Measurements from ENCODE around the gene SRPX2.

SRPX2 gene

GRCh38 chrX:100645106-100645505 is 1.1 kb downstream of the SRPX2 start:
- TF ChIP-seq CTCF (IDR thresholded peaks at IDR 0.05; ENCODE audit: insufficient read depth, low read length, poor library complexity, severe bottlenecking): no peak
- Histone ChIP-seq H3K27me3 (replicated peaks; ENCODE audit: control insufficient read depth, insufficient read depth, low read length) (no peaks in the 10 kb centered on the region; the same call in 1 of the 2 replicates), H3K4me3 (replicated peaks; ENCODE audit: low read depth, low read length) (no peak overlapping the region), H3K36me3 (ENCODE audit: control insufficient read depth, insufficient read depth, low read length) (no peaks in the 10 kb centered on the region)
- DNase-seq (ENCODE audit: extremely low read depth, insufficient read length): no peak

- DNase-seq (ENCODE audit: extremely low read depth, insufficient read length): no peak
- no peak for TF ChIP-seq CTCF (IDR thresholded peaks at IDR 0.05; ENCODE audit: insufficient read depth, low read length, poor library complexity, severe bottlenecking)
- Histone ChIP-seq H3K4me3 (replicated peaks; ENCODE audit: low read depth, low read length) (no peak overlapping the region), H3K36me3 (ENCODE audit: control insufficient read depth, insufficient read depth, low read length) (no peaks in the 10 kb centered on the region), H3K27me3 (replicated peaks; ENCODE audit: control insufficient read depth, insufficient read depth, low read length) (no peaks in the 10 kb centered on the region; the same call in 1 of the 2 replicates)
These were observed 3.1 kb downstream of the SRPX2 start for GRCh38 chrX:100647095-100647494.

- no peak for DNase-seq (ENCODE audit: extremely low read depth, insufficient read length)
- no peak for TF ChIP-seq CTCF (IDR thresholded peaks at IDR 0.05; ENCODE audit: insufficient read depth, low read length, poor library complexity, severe bottlenecking)
- Histone ChIP-seq H3K4me3 (replicated peaks; ENCODE audit: low read depth, low read length) (no peak overlapping the region), H3K27me3 (replicated peaks; ENCODE audit: control insufficient read depth, insufficient read depth, low read length) (no peaks in the 10 kb centered on the region; the same call in 1 of the 2 replicates), H3K36me3 (ENCODE audit: control insufficient read depth, insufficient read depth, low read length) (no peaks in the 10 kb centered on the region)
These were observed 3.7 kb downstream of the SRPX2 start for GRCh38 chrX:100647739-100648138.

- no peaks in the 10 kb centered on the region for H3K36me3 ChIP-seq (ENCODE audit: control insufficient read depth, insufficient read depth, low read length)
- H3K4me3 ChIP-seq (replicated peaks; ENCODE audit: low read depth, low read length): no peak overlapping the region
- DNase-seq (ENCODE audit: extremely low read depth, insufficient read length): no peak
- H3K27me3 ChIP-seq (replicated peaks; ENCODE audit: control insufficient read depth, insufficient read depth, low read length): no peaks in the 10 kb centered on the region; the same call in 1 of the 2 replicates
- no peak for TF ChIP-seq CTCF (IDR thresholded peaks at IDR 0.05; ENCODE audit: insufficient read depth, low read length, poor library complexity, severe bottlenecking)
These were observed 4.7 kb downstream of the SRPX2 start for GRCh38 chrX:100648458-100649417.

GRCh38 chrX:100649550-100650356 is 5.8 kb downstream of the SRPX2 start:
- Histone ChIP-seq H3K4me3 (replicated peaks; ENCODE audit: low read depth, low read length) (no peak overlapping the region), H3K27me3 (replicated peaks; ENCODE audit: control insufficient read depth, insufficient read depth, low read length) (no peaks in the 10 kb centered on the region), H3K36me3 (ENCODE audit: control insufficient read depth, insufficient read depth, low read length) (no peaks in the 10 kb centered on the region)
- no peak for DNase-seq (ENCODE audit: extremely low read depth, insufficient read length)
- no peak for TF ChIP-seq CTCF (IDR thresholded peaks at IDR 0.05; ENCODE audit: insufficient read depth, low read length, poor library complexity, severe bottlenecking)
